Activated CD4-positive, alpha-beta T cell treated with anti-CD3 and anti-CD28 coated beads, Interleukin-10, Interleukin-2, amounts not matched to agents 100 ng/mL and 50 ng/mL, durations not matched to agents 16 hours and 8 hours (primary cell): ENCODE data around the gene CHEK2.
A peak's percentile ranks its signal among the peaks of the same experiment; 100 is the strongest.
"Not testable (repeated sequence)": the region's sequence is repeated elsewhere in the genome, so short reads cannot be mapped to it uniquely, and the experiment has no call there.

Experiments
- DNase-seq: peaks from one replicate; pipeline ENCODE4 v3.0.0-alpha.2; 2020

Gene CHEK2

GRCh38 chr22:28741785-28742561, at the start of gene CHEK2, which contains the start of gene HSCB:
CHEK2 (minus strand) TSS chr22:28741820; CDS start chr22:28734721, 7,099 bp downstream.
HSCB (plus strand) TSS chr22:28742039; CDS start chr22:28742096, 57 bp downstream.
- DNase-seq, result peak; percentile 100

GRCh38 chr22:28791124-28791523, 49.5 kb upstream of the CHEK2 start:
- no peak for DNase-seq

GRCh38 chr22:28788601-28789000, 47.0 kb upstream of the CHEK2 start:
- no peak for DNase-seq

- DNase-seq, result no peak
Measured at GRCh38 chr22:28783786-28784671, 42.4 kb upstream of the CHEK2 start.

GRCh38 chr22:28780296-28780695, 38.7 kb upstream of the CHEK2 start:
- no peak for DNase-seq

- no peak for DNase-seq
Measured at GRCh38 chr22:28779833-28780232, 38.2 kb upstream of the CHEK2 start.

GRCh38 chr22:28774378-28774777, 32.8 kb upstream of the CHEK2 start:
- no peak for DNase-seq

GRCh38 chr22:28773461-28773867, 31.8 kb upstream of the CHEK2 start:
- DNase-seq, result peak; percentile 80

GRCh38 chr22:28772633-28773460, 31.2 kb upstream of the CHEK2 start, which contains the start of gene CCDC117:
CCDC117 (plus strand) TSS chr22:28772695; CDS start chr22:28772850, 155 bp downstream.
- DNase-seq, result peak; percentile 97

GRCh38 chr22:28771195-28771791, 29.7 kb upstream of the CHEK2 start:
- DNase-seq, result no peak

- DNase-seq, result no peak
Measured at GRCh38 chr22:28769394-28770085, 27.9 kb upstream of the CHEK2 start.

- DNase-seq, result no peak
Measured at GRCh38 chr22:28768701-28769393, 27.2 kb upstream of the CHEK2 start.

- no peak for DNase-seq
Measured at GRCh38 chr22:28766628-28767027, 25.0 kb upstream of the CHEK2 start.

GRCh38 chr22:28762000-28762399, 20.4 kb upstream of the CHEK2 start:
- not testable (repeated sequence) for DNase-seq

GRCh38 chr22:28761449-28761755, 19.8 kb upstream of the CHEK2 start:
- no peak for DNase-seq

- no peak for DNase-seq
Measured at GRCh38 chr22:28759861-28760560, 18.4 kb upstream of the CHEK2 start.

- not testable (repeated sequence) for DNase-seq
Measured at GRCh38 chr22:28754512-28754911, 12.9 kb upstream of the CHEK2 start.

GRCh38 chr22:28750471-28750881, 8.9 kb upstream of the CHEK2 start:
- no peak for DNase-seq

- peak; percentile 31 for DNase-seq
Measured at GRCh38 chr22:28743852-28744251, 2.2 kb upstream of the CHEK2 start.

GRCh38 chr22:28742562-28742962, 942 bp upstream of the CHEK2 start:
- no peak for DNase-seq
